CD4-positive, alpha-beta T cell treated with Interleukin-17A for 1 hour (primary cell): ENCODE results near the gene CELA2B.
A peak's percentile ranks its signal among the peaks of the same experiment; 100 is the strongest.
"Not testable (repeated sequence)": the region's sequence is repeated elsewhere in the genome, so short reads cannot be mapped to it uniquely, and the experiment has no call there.

Experiments used
- DNase-seq: peaks from one replicate; pipeline ENCODE4 v3.0.0-alpha.2; 2020

The CELA2B gene

GRCh38 chr1:15501208-15502032 is 25.5 kb downstream of the CELA2B start:
- peak; percentile 52 for DNase-seq

- DNase-seq: no peak
Observed at GRCh38 chr1:15504436-15504835, 28.5 kb downstream of the CELA2B start.

DNA sequence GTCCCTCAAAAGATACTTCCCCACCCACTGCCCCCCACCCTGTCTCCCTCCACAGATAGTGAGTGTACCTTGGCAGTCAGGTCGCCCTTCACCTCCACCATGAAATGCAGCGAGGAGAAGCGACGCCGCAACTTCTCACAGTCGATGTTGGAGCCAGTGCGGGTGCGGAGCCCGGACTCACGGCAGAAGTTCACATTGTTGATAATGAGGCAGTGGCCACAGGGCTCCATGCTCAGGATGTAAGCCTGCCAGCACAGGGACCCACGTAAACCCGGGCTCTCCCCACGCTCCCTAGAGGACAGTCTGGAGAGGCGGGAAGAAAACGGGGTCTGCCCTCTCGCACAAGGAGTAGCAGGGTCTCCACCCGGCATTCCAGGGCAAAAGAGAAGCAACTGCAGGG is 30.9 kb downstream of the CELA2B start:
- DNase-seq: no peak

DNA sequence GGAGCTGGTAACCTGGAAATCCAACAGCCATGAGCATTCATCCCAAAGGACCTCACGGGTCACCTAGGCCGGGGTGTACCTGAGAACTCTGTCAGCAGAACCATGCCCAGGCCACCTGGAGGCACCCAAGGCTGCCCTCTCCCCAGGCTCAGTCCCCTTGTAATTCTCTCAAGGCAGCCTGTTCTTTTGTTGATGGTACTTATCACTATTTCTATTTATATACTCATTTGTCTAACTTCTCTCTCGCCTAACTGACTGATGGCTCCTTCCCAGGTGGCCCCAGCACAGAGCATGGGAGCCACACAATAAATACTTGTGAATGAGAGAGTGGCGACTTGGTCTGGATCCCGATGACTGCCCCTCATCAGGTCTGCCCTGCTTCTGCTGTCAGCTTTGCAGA is 31.4 kb downstream of the CELA2B start:
- DNase-seq: no peak

DNA sequence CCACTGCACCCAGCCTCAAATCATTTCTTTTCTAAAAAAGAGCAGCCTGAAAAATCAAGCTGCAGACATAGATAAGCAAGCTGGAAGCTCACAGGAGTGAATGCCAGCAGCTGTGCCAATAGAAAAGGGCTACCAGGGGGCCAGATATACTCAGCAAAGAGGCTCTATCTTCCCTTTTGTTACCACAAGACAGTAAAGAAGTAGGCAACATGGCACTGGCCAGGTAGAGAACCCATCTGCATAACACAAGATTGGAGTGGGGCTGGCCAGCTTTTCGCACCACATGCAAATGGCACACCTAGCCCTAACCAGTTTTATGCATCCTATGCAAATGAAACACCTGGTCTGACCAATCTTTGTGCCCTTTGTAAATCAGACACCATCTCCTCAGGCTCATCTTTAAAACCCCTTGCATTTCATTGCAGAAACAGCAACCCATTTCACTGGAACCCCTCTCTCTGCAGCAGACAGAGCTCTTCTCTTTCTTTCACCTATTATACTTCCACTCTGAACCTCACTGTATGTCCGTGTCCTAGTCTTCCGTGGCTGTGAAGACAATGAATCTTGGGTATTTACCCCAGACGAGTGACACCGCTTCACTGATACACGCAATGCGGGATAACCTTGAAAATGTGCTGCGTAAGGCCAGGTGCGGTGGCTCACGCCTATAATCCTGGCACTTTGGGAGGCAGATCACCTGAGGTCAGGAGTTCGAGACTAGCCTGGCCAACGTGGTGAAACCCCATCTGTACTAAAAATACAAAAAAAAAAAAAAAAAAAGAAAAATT is 33.0 kb downstream of the CELA2B start:
- no peak for DNase-seq

DNA sequence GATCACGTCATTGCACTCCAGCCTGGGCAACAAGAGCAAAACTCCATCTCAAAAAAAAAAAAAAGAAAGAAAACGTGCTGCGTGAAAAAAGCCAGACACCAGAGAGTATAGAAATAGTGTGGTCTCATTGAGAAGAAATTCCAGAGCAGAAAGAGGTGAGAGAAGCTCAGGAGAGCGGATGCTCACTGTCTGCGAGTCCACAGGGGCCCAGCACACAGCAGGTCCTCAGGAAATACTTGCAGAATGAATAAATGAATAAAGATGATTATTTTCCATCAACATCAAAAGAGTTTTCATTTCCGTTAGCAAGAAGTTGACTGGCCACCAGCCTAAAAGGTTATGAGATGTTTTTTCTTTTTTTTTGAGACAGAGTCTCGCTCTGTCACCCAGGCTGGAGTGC is 33.7 kb downstream of the CELA2B start:
- DNase-seq: no peak

- no peak for DNase-seq
Observed at GRCh38 chr1:15510611-15511405, 34.9 kb downstream of the CELA2B start.

DNA sequence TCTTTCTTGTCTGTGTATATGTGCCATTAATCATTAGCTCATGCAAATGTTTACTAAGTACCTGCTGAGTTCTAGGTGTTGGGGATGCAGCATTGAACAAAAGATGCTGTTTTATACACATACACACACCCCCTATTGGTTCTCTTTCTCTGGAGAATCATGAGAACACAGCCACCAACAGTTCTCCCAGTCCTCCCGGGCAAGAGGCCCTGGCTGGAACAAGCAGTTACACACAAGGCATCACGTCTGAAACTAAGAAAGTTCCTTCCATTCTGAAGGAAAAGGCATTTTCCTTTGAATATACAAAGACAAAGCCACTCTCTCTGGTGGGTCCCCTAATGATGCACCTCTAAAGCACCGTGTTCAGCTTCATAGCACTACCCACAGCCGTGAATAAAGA is 37.3 kb downstream of the CELA2B start:
- no peak for DNase-seq

GRCh38 chr1:15513919-15514318 is 38.0 kb downstream of the CELA2B start:
- DNase-seq: no peak

- not testable (repeated sequence) for DNase-seq
Observed at GRCh38 chr1:15514557-15514956, 38.7 kb downstream of the CELA2B start.

GRCh38 chr1:15515022-15515663 is 39.2 kb downstream of the CELA2B start:
- peak; percentile 10 for DNase-seq

GRCh38 chr1:15519625-15520024 is 43.7 kb downstream of the CELA2B start:
- DNase-seq: no peak

DNA sequence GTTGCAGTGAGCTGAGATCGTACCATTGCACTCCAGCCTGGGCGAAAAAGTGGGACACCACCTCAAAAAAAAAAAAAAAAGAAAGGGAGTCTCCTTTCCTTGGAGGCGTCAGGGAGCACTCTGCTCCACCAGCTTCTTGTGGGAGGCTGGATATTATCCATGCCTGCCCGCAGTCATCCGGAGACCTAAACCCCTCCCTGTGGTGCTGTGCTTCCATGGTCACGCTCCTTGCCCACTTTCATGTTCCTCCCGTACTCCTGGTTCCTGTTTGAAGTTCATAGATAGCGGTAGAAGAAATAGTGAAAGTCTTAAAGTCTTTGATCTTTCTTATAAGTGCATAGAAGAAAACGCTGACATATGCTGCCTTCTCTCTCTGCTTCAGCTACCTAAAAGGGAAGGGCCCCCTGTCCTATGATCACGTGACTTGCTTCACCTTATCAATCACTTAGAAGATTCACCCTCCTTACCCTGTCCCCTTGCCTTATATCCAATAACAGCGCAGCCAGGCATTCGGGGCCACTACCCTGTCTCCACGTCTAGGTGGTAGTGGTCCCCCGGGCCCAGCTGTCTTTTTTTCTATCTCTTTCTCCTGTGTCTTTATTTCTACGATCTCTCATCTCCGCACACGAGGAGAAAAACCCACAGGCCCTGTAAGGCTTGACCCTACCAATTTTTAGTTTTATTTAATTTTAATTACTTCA is 45.5 kb downstream of the CELA2B start:
- peak; percentile 19 for DNase-seq

GRCh38 chr1:15522551-15522950 is 46.6 kb downstream of the CELA2B start:
- no peak for DNase-seq

- DNase-seq: no peak
Observed at GRCh38 chr1:15523104-15524020, 47.5 kb downstream of the CELA2B start.

- no peak for DNase-seq
Observed at GRCh38 chr1:15524021-15524282, 48.0 kb downstream of the CELA2B start, which contains the start of gene CASP9. Gene CASP9, minus strand, starts transcription at chr1:15524215. Its CDS starts 15 bp downstream, at chr1:15524200.

DNA sequence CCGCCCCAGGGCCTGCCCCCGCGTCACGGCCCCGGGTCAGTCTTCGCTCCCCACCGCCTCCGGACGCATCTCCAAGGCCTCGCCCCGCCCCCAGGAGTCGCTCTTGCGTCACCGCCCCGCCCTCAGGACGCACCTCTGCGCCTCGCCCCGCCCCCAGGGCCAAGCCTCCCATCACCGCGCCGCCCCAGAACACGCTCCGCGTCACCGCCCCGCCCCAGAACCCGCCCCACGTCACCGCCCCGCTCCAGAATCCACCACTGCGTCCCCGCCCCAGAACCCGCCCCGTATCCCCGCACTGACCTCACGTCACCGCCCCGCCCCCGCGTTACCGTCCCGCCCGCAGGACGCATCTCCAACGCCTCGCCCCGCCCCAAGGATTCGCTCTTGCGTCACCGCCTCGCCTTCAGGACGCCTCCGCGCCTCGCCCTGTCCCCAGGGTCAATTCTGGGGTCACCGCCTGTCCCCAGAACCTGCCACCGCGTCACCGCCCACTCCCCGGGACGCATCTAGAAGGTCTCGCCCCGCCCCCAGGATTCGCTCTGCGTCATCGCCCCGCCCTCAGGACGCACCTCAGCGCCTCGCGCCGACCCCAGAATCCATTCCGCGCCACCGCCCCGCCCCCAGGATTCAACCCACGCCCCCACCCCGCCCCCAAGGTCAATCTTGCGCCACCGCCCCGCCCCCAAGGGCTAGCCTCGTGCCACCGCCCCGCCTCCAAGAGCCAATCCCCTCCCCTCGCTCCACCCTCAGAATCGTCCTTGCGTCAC is 48.6 kb downstream of the CELA2B start:
- peak; percentile 99 for DNase-seq

DNA sequence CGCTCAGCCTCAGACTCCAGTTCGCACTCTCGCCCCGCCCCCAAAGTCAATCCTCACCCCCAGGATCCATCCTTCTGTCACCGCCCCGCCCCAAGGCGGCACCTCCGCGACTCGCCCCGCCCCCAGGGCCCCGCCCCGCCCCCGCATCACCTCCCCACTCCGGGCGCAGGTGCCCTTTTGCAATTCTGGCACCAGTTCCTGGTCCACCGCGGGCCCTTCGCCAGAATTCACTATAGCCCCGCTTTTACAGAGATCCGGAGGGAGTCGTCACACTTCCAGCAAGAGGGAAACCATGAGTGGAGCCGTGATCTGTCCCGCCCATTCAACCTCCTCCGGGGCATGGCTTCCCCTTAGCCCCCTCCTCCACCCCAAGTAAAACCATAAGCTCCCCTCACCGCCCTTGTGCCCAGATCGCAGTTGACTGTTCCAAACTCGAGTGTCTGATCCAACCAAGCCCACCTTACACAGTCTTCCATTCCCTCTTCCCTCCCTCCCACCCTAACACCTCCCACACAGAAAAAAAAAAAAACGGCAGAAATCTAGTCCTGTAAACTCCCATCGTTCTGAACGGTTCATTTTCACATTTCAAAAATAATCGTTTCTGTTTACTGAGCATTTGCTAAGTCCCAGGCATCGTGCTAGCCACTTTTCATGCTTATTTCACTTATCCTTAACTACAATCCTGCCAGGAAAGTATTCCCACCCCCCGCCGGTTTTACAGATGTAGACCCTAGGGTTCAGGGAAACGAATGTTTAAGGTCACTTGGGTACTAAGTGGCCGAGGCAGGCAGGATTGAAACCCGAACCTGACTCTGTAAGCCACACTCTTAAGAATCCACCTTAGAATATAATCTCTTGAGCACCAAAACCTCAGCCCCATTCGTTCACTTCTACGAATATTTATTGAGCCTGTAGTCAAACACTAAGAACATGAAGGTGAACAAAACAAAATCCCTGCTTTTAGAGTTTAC is 49.4 kb downstream of the CELA2B start:
- peak; percentile 27 for DNase-seq

DNA sequence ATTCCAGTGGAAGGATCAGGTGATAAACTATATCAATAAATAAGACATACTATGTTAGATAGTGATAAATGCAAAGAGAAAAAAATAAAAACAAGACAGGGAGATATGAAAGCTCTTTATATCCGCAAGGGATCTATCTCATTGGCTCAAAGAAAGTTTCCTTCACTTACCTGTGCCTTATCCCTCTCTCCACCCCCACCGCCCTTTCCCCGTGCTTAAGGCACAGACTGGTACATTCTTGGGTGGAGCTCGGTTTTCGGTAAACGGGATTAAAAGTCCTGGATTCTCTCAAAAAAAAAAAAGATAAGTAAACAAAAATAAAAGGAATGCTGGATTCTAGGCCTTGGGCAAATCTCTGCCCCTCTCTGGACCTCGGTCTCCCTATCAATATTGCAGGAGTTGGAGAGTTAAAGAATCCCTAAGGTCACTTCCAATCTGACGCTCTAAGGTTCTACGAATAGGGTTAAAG is 50.2 kb downstream of the CELA2B start:
- DNase-seq: no peak
